ENCODE results near the gene ADRA2B. TPM values are rescaled to one million over a fixed set of nuclear protein-coding genes. Genes with fewer than 3 reads are reported as not detected.

The ADRA2B gene
- total RNA-seq, 1 experiment from 2014 or later: 0.47 TPM

- H3K9ac ChIP-seq (ENCODE audit: low read length): no peak overlapping the region
- CTCF ChIA-PET: no interaction called here
- H3K79me2 ChIP-seq (ENCODE audit: insufficient read depth, low read length): no peaks in the 10 kb centered on the region
- H3K27ac ChIP-seq (ENCODE audit: low read depth, low read length): no peak overlapping the region
- no peaks in the 10 kb centered on the region for H4K20me1 ChIP-seq (ENCODE audit: insufficient read depth)
- no peak overlapping the region for H3K4me2 ChIP-seq (ENCODE audit: low read length)
- BruUV-seq (replicated peaks): no TSS peak
- POLR2A ChIA-PET: interaction anchor here (1.3 kb wide), 1 partner anchor 15 kb away, joined by 3 read pairs; no protein-coding TSS in a partner anchor
- ATAC-seq (no peak), DNase-seq (ENCODE audit: low read depth, low spot score) (no peak)
- H3K9me3 ChIP-seq (ENCODE audit: control insufficient read depth in 1 of 2, insufficient read depth in 1 of 2, low read depth in 1 of 2, low read length in 2 of 2): no peaks in the 10 kb centered on the region
- H3K36me3 ChIP-seq (ENCODE audit: control insufficient read depth in 1 of 2, insufficient read depth in 2 of 2, low read length in 2 of 2): no peaks in the 10 kb centered on the region
- H3K4me3 ChIP-seq (replicated peaks in 1 of 2; ENCODE audit: low read depth in 1 of 2, low read length in 2 of 2): no peak overlapping the region
- H3K9me2 ChIP-seq (ENCODE audit: insufficient read depth): no peaks in the 10 kb centered on the region
- no peak overlapping the region for H2AFZ ChIP-seq (ENCODE audit: low read depth, low read length, poor library complexity, severe bottlenecking)
- intact Hi-C loops (cut with micrococcal nuclease): no loop called here
- RAD21 ChIA-PET (ENCODE audit: low non-redundant PET in 1 of 2, low total read pairs in 2 of 2, uncharacterized antibody in 2 of 2, unreplicated experiment in 2 of 2): no interaction called here
- TF ChIP-seq POLR2A (IDR thresholded peaks at IDR 0.05; ENCODE audit: borderline replicate concordance, extremely low read depth, insufficient read depth, insufficient read length) (no peak), ZNF274 (IDR thresholded peaks at IDR 0.05; ENCODE audit: low read depth, low read length) (no peak), CBX3 (IDR thresholded peaks at IDR 0.05; ENCODE audit: low read depth) (no peak), CEBPB (IDR thresholded peaks at IDR 0.05; ENCODE audit: low read depth) (no peak), JUND (IDR thresholded peaks at IDR 0.05) (no peak), FOSL1 (IDR thresholded peaks at IDR 0.05; ENCODE audit: low read depth) (no peak), ZFX (IDR thresholded peaks at IDR 0.05) (no peak), ATF3 (IDR thresholded peaks at IDR 0.05) (no peak), SIN3A (IDR thresholded peaks at IDR 0.05; ENCODE audit: low read depth) (no peak), RAD21 (IDR thresholded peaks at IDR 0.05; ENCODE audit: low read depth) (no peak), TCF7L2 (IDR thresholded peaks at IDR 0.05; ENCODE audit: borderline replicate concordance, extremely low read depth, insufficient read depth, insufficient read length) (no peak), SRF (IDR thresholded peaks at IDR 0.05; ENCODE audit: low read depth) (no peak), EZH2 (IDR thresholded peaks at IDR 0.05) (no peak), ZBTB33 (IDR thresholded peaks at IDR 0.05; ENCODE audit: extremely low read depth, insufficient replicate concordance, low read length) (no peak), YY1 (IDR thresholded peaks at IDR 0.05; ENCODE audit: extremely low read depth, insufficient replicate concordance, low read depth, low read length) (no peak)
- no peaks in the 10 kb centered on the region for H3K4me1 ChIP-seq (ENCODE audit: control insufficient read depth in 1 of 2, insufficient read depth in 2 of 2, low read length in 2 of 2)
- no peaks in the 10 kb centered on the region for H3K27me3 ChIP-seq (ENCODE audit: insufficient read depth, low read length)
These were observed 41.1 kb downstream of the ADRA2B start for GRCh38 chr2:96075199-96075771.

All from HCT116 (cell line).